ENCODE data around the gene TMEFF2. TPM values are rescaled to one million over a fixed set of nuclear protein-coding genes. Genes with fewer than 3 reads are reported as not detected.

Gene TMEFF2
- total and polyA plus RNA-seq, 2 of the 4 experiments (the other 2 are of a cell fraction) = 1.3 to 3.0 TPM

- H2AFZ ChIP-seq (replicated peaks; ENCODE audit: low read length, poor library complexity) = no peak overlapping the region
- peak overlapping the region; percentile 25; the same call in 1 of the 2 replicates for H3K4ac ChIP-seq (ENCODE audit: low read depth, low read length)
- dilution Hi-C loops (cut with HindIII; ENCODE audit: low sequenced_read_pairs, unreplicated experiment) = no loop called here
- no peaks in the 10 kb centered on the region for H3K79me1 ChIP-seq (ENCODE audit: low read depth in 1 of 2, low read length in 2 of 2)
- H3K4me1 ChIP-seq (ENCODE audit: control insufficient read depth, insufficient read depth, low read length) = peaks cover 3% of the 10 kb centered on the region
- no peak overlapping the region for H2BK15ac ChIP-seq (ENCODE audit: low read depth, low read length)
- no peak for TF ChIP-seq MAZ (IDR thresholded peaks at IDR 0.05; ENCODE audit: borderline replicate concordance, low read depth, low read length)
- BruUV-seq (replicated peaks) = no TSS peak
- peak overlapping the region; percentile 55; the same call in 1 of the 2 replicates for H3K18ac ChIP-seq (ENCODE audit: low read depth, low read length)
- in situ Hi-C loops (cut with MboI; ENCODE audit: low sequenced_read_pairs) = no loop called here
- no peaks in the 10 kb centered on the region for H3K36me3 ChIP-seq (ENCODE audit: control insufficient read depth, insufficient read depth, low read length)
- H3K9me1 ChIP-seq (ENCODE audit: insufficient read depth, low read length) = peaks cover 4% of the 10 kb centered on the region; the same call in 1 of the 2 replicates
- H3K27ac ChIP-seq (ENCODE audit: insufficient read depth, low read length) = no peak overlapping the region
- H4K5ac ChIP-seq (ENCODE audit: low read depth, low read length) = no peak overlapping the region
- H3K23ac ChIP-seq (ENCODE audit: low read depth, low read length) = no peak overlapping the region
- H4K20me1 ChIP-seq (ENCODE audit: insufficient read depth, low read length) = no peaks in the 10 kb centered on the region
- DNase-seq (no peak), ATAC-seq (ENCODE audit: low read depth) (no peak)
- 0 out of 2 replicates have a peak overlapping the region, but pooled peaks have one; percentile 52 for H3K14ac ChIP-seq (replicated peaks; ENCODE audit: low read depth, low read length)
- no peak overlapping the region for H3K56ac ChIP-seq (ENCODE audit: extremely low read depth, insufficient read depth, low read length)
- no peak overlapping the region for H2BK120ac ChIP-seq (ENCODE audit: low read depth, low read length)
- H3K9me3 ChIP-seq (ENCODE audit: control insufficient read depth, insufficient read depth, low read length) = no peaks in the 10 kb centered on the region
- H2BK20ac ChIP-seq (ENCODE audit: low read depth, low read length) = no peak overlapping the region
- H3K27me3 ChIP-seq (ENCODE audit: control insufficient read depth, insufficient read depth, low read length) = no peaks in the 10 kb centered on the region
- H3K4me3 ChIP-seq (ENCODE audit: insufficient read depth, low read depth, low read length) = no peak overlapping the region
- H3K9ac ChIP-seq (ENCODE audit: low read depth, low read length) = no peak overlapping the region
- ChIA-PET POLR2A (ENCODE audit: unreplicated experiment) (no interaction called here), CTCF (interaction anchor here (0.6 kb wide), 1 partner anchor 10 kb away, joined by 3 read pairs; no protein-coding TSS in a partner anchor)
- no peak overlapping the region for H4K8ac ChIP-seq (ENCODE audit: low read depth in 2 of 2, low read length in 2 of 2)
- H2AK5ac ChIP-seq (ENCODE audit: low read depth, low read length) = no peak overlapping the region
- H2AK9ac ChIP-seq (replicated peaks; ENCODE audit: low read depth, low read length, poor library complexity) = no peak overlapping the region
- WGBS, 2 experiments (ENCODE audit: extremely low coverage in 2 of 2, insufficient read length in 1 of 2) = no CpG with 5 or more reads among the region's 4 CpGs
- no peak overlapping the region for H3K4me2 ChIP-seq (ENCODE audit: low read depth, low read length)
- intact Hi-C loops (cut with micrococcal nuclease) = no loop called here
- no peak overlapping the region for H4K91ac ChIP-seq (ENCODE audit: insufficient read depth, low read depth, low read length)
- no peak overlapping the region for H2BK5ac ChIP-seq (ENCODE audit: low read depth, low read length, poor library complexity, severe bottlenecking)
Measured at GRCh38 chr2:192025637-192026036, 169.1 kb downstream of the TMEFF2 start.

Measured in IMR-90 (cell line).